H9 (cell line): Measurements from ENCODE around the gene APRT. TPM values are rescaled to one million over a fixed set of nuclear protein-coding genes. Genes with fewer than 3 reads are reported as not detected.

ENCODE experiments used
- DNase-seq: peaks from one replicate; pipeline ENCODE4 v3.0.0-alpha.2; 2017
- H2AFZ ChIP-seq: one replicate; pipeline ENCODE4 v1.6.1; 2013; ENCODE audit warnings: mild to moderate bottlenecking, low read length, control low read depth, moderate library complexity
- H2AK5ac ChIP-seq: 2 replicates; pipeline ENCODE4 v1.6.1; 2013; ENCODE audit warnings: low read length, control low read depth, mixed read lengths; ENCODE audit not compliant: insufficient read length
- H2BK120ac ChIP-seq: one replicate; pipeline ENCODE4 v1.6.1; 2013; ENCODE audit warnings: low read depth, mild to moderate bottlenecking, low read length, control low read depth, inconsistent platforms; ENCODE audit not compliant: poor library complexity, severe bottlenecking
- H2BK12ac ChIP-seq: 2 replicates; pipeline ENCODE4 v1.6.1; 2013; ENCODE audit warnings: low read length, control low read depth, mixed read lengths, low read depth; ENCODE audit not compliant: insufficient read length
- H2BK15ac ChIP-seq: 2 replicates; pipeline ENCODE4 v1.6.1; 2013; ENCODE audit warnings: low read depth, low read length, control low read depth
- H2BK20ac ChIP-seq: one replicate; pipeline ENCODE4 v1.6.1; 2013; ENCODE audit warnings: low read depth, mild to moderate bottlenecking, low read length, control low read depth, inconsistent platforms; ENCODE audit not compliant: poor library complexity, severe bottlenecking
- H2BK5ac ChIP-seq: 2 replicates; pipeline ENCODE4 v1.6.1; 2013; ENCODE audit warnings: low read length, control low read depth, mixed read lengths; ENCODE audit not compliant: insufficient read length
- H3K14ac ChIP-seq: 2 replicates; pipeline ENCODE4 v1.6.1; 2013; ENCODE audit warnings: low read length, control low read depth; ENCODE audit not compliant: insufficient read depth
- H3K18ac ChIP-seq: 2 replicates; pipeline ENCODE4 v1.6.1; 2013; ENCODE audit warnings: low read depth, mild to moderate bottlenecking, mixed read lengths, low read length, control low read depth; ENCODE audit not compliant: insufficient read length
- H3K23ac ChIP-seq: 2 replicates; pipeline ENCODE4 v1.6.1; 2013; ENCODE audit warnings: low read length, control low read depth, mixed read lengths, low read depth; ENCODE audit not compliant: insufficient read length
- H3K23me2 ChIP-seq: 2 replicates; pipeline ENCODE4 v1.6.1; 2013; ENCODE audit warnings: low read depth, mild to moderate bottlenecking, mixed read lengths, low read length, control low read depth; ENCODE audit not compliant: insufficient read length, poor library complexity, severe bottlenecking
- H3K27ac ChIP-seq: 2 replicates; pipeline ENCODE4 v1.5.1; 2013; ENCODE audit warnings: low read length, control low read depth, mixed read lengths, low read depth; ENCODE audit not compliant: insufficient read length
- H3K27me3 ChIP-seq: 2 replicates; pipeline ENCODE4 v1.6.1; 2013; ENCODE audit warnings: low read length, control low read depth, inconsistent platforms; ENCODE audit not compliant: insufficient read depth
- H3K4ac ChIP-seq: 2 replicates; pipeline ENCODE4 v1.6.1; 2013; ENCODE audit warnings: low read depth, mild to moderate bottlenecking, control low read depth, inconsistent platforms, low read length, moderate library complexity
- H3K4me1 ChIP-seq: 2 replicates; pipeline ENCODE4 v1.6.1; 2013; ENCODE audit warnings: low read length, control low read depth, inconsistent platforms; ENCODE audit not compliant: insufficient read depth
- H3K4me2 ChIP-seq: 2 replicates; pipeline ENCODE4 v1.6.1; 2013; ENCODE audit warnings: low read length, control low read depth, mixed read lengths; ENCODE audit not compliant: insufficient read length, insufficient read depth
- H3K56ac ChIP-seq: 2 replicates; pipeline ENCODE4 v1.6.1; 2013; ENCODE audit warnings: low read depth, mild to moderate bottlenecking, mixed read lengths, low read length, control low read depth; ENCODE audit not compliant: insufficient read length
- H3K79me1 ChIP-seq: 2 replicates; pipeline ENCODE4 v1.6.1; 2013; ENCODE audit warnings: low read depth, mild to moderate bottlenecking, moderate library complexity, low read length, control low read depth, inconsistent platforms; ENCODE audit not compliant: insufficient read depth, poor library complexity, severe bottlenecking
- H3K79me2 ChIP-seq: 2 replicates; pipeline ENCODE4 v1.6.1; 2013; ENCODE audit warnings: low read length, control low read depth, inconsistent platforms; ENCODE audit not compliant: insufficient read depth
- H3K9ac ChIP-seq: 2 replicates; pipeline ENCODE4 v1.6.1; 2013; ENCODE audit warnings: low read length, control low read depth, mixed read lengths; ENCODE audit not compliant: insufficient read length; ENCODE audit errors: extremely low read depth
- H3K9me3 ChIP-seq: one replicate; pipeline ENCODE4 v1.6.1; 2013; ENCODE audit warnings: low read depth, low read length, inconsistent platforms; ENCODE audit not compliant: control insufficient read depth
- H3T11ph ChIP-seq: one replicate; pipeline ENCODE4 v1.6.1; 2013; ENCODE audit warnings: mild to moderate bottlenecking, low read length, control low read depth, inconsistent platforms
- H4K20me1 ChIP-seq: one replicate; pipeline ENCODE4 v1.6.1; 2013; ENCODE audit not compliant: control insufficient read depth, insufficient read length, insufficient read depth
- H4K5ac ChIP-seq: 2 replicates; pipeline ENCODE4 v1.6.1; 2013; ENCODE audit warnings: low read depth, mild to moderate bottlenecking, mixed read lengths, low read length, control low read depth; ENCODE audit not compliant: insufficient read length
- H4K8ac ChIP-seq: replicated peaks from 2 replicates; pipeline ENCODE4 v1.6.1; 2013; ENCODE audit warnings: low read length, control low read depth, mixed read lengths, low read depth; ENCODE audit not compliant: insufficient read length
- H4K91ac ChIP-seq: 2 replicates; pipeline ENCODE4 v1.6.1; 2013; ENCODE audit warnings: low read depth, mild to moderate bottlenecking, moderate library complexity, mixed read lengths, low read length, control low read depth; ENCODE audit not compliant: insufficient read length
- H3K27ac Mint-ChIP-seq, 3 experiments: 2 replicates in 2 of 3; 3 replicates in 1 of 3; pipeline ENCODE4 v1.8.0; 2020 to 2021; ENCODE audit warnings: mixed read lengths in 3 of 3, mild to moderate bottlenecking in 1 of 3, moderate library complexity in 1 of 3
- H3K27me3 Mint-ChIP-seq: 2 replicates; pipeline ENCODE4 v1.8.0; 2021; ENCODE audit warnings: low read depth, mild to moderate bottlenecking, moderate library complexity, mixed read lengths
- H3K36me3 Mint-ChIP-seq, 3 experiments: 2 replicates in 2 of 3; 3 replicates in 1 of 3; pipeline ENCODE4 v1.8.0; 2020 to 2021; ENCODE audit warnings: low read depth in 3 of 3, mixed read lengths in 3 of 3; ENCODE audit not compliant: insufficient read depth in 1 of 3
- H3K4me1 Mint-ChIP-seq, 2 experiments: 2 replicates each; pipeline ENCODE4 v1.8.0; 2020; ENCODE audit warnings: mixed read lengths in 2 of 2
- H3K4me3 Mint-ChIP-seq, 2 experiments: 2 replicates in 1 of 2; 3 replicates in 1 of 2; pipeline ENCODE4 v1.8.0; 2020 to 2021; ENCODE audit warnings: mild to moderate bottlenecking in 2 of 2, mixed read lengths in 2 of 2, moderate library complexity in 1 of 2
- H3K9me3 Mint-ChIP-seq, 2 experiments: 2 replicates in 1 of 2; 3 replicates in 1 of 2; pipeline ENCODE4 v1.8.0; 2020; ENCODE audit warnings: mild to moderate bottlenecking in 2 of 2, mixed read lengths in 2 of 2, moderate library complexity in 1 of 2
- WGBS: extraction: QIAGEN DNeasy Blood & Tissue Kit; methylation state at CpG from one replicate; pipeline ENCODE4 v1.1.7; 2013; ENCODE audit warnings: missing lambda C conversion rate, low lambda C conversion rate, mixed read lengths; ENCODE audit not compliant: insufficient read length; ENCODE audit errors: extremely low coverage; 5-methylcytosine and 5-hydroxymethylcytosine counted together
- total RNA-seq: library from RNA; stranded (reverse); gene quantifications from 2 replicates; pipeline ENCODE4 v1.2.1, GENCODE V29; 2021
- TF ChIP-seq, protein P1 (sequence below): fragments of 200-600 bp; sonication (generic); conservative IDR thresholded peaks from 3 replicates; pipeline ENCODE4 v1.8.0; 2021; ENCODE audit warnings: antibody characterized with exemption, mild to moderate bottlenecking

APRT gene
- total RNA-seq, 1 experiment from 2014 or later, result 246 TPM

DNA sequence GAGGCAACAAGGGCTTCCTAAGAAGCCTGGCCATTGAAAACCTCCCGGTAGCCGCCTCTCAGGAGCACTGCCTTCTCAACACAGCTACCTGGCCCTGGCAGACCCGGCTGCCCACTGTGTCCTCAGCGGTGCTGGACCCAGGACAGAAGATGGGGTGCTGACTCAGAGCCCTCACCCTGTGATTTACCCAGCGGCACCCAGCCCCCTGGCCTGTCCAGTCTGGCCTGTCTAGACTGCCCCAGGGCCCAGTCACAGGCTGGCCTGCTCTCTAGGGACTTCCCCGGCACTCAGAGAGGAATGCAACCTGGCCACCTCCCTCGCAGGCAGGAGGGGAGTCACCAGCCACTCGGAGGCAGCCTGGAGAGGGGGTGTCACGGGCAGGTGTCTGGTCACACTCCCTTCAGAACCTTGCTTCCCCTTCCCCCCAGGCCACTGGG is 46.8 kb downstream of the APRT start:
- Histone ChIP-seq H3K9me3 (no peaks in the 10 kb centered on the region), H3K27ac (no peak overlapping the region), H3K4ac (no peak overlapping the region), H3K79me1 (peaks cover 3% of the 10 kb centered on the region), H3K23ac (no peak overlapping the region), H2AK5ac (no peak overlapping the region), H3K18ac (no peak overlapping the region), H3K9ac (no peak overlapping the region), H3K14ac (no peak overlapping the region), H3K4me1 (peaks cover 8% of the 10 kb centered on the region; the same call in 1 of the 2 replicates), H3K23me2 (no peaks in the 10 kb centered on the region), H4K8ac (no peak overlapping the region), H4K5ac (no peak overlapping the region), H3K79me2 (no peaks in the 10 kb centered on the region; the same call in 1 of the 2 replicates), H2BK120ac (no peak overlapping the region), H2BK5ac (no peak overlapping the region), H3T11ph (no peak overlapping the region), H3K56ac (no peak overlapping the region), H3K4me2 (no peak overlapping the region), H2BK15ac (no peak overlapping the region), H2BK20ac (no peak overlapping the region), H3K27me3 (no peaks in the 10 kb centered on the region), H4K20me1 (no peaks in the 10 kb centered on the region), H4K91ac (no peak overlapping the region), H2AFZ (no peak overlapping the region), H2BK12ac (no peak overlapping the region)
- H3K27me3 Mint-ChIP-seq, result no peaks in the 10 kb centered on the region
- H3K4me3 Mint-ChIP-seq, result no peak overlapping the region
- H3K4me1 Mint-ChIP-seq, result peaks cover 25 to 54% of the 10 kb centered on the region in 2 experiments
- H3K9me3 Mint-ChIP-seq, result no peaks in the 10 kb centered on the region
- no peaks in the 10 kb centered on the region for H3K36me3 Mint-ChIP-seq
- no peak for DNase-seq
- no CpG with 5 or more reads among the region's 9 CpGs for WGBS
- TF ChIP-seq, protein P1, sequence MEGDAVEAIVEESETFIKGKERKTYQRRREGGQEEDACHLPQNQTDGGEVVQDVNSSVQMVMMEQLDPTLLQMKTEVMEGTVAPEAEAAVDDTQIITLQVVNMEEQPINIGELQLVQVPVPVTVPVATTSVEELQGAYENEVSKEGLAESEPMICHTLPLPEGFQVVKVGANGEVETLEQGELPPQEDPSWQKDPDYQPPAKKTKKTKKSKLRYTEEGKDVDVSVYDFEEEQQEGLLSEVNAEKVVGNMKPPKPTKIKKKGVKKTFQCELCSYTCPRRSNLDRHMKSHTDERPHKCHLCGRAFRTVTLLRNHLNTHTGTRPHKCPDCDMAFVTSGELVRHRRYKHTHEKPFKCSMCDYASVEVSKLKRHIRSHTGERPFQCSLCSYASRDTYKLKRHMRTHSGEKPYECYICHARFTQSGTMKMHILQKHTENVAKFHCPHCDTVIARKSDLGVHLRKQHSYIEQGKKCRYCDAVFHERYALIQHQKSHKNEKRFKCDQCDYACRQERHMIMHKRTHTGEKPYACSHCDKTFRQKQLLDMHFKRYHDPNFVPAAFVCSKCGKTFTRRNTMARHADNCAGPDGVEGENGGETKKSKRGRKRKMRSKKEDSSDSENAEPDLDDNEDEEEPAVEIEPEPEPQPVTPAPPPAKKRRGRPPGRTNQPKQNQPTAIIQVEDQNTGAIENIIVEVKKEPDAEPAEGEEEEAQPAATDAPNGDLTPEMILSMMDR, result no peak
- no peak overlapping the region for H3K27ac Mint-ChIP-seq
